Stimulated activated naive CD4-positive, alpha-beta T cell (primary cell): ENCODE results near the gene SLC22A25.

ENCODE experiments used
- DNase-seq, 6 experiments: peaks; one replicate each; lab custom pipeline; 2025; lab: John Stamatoyannopoulos, UW

The SLC22A25 gene

DNA sequence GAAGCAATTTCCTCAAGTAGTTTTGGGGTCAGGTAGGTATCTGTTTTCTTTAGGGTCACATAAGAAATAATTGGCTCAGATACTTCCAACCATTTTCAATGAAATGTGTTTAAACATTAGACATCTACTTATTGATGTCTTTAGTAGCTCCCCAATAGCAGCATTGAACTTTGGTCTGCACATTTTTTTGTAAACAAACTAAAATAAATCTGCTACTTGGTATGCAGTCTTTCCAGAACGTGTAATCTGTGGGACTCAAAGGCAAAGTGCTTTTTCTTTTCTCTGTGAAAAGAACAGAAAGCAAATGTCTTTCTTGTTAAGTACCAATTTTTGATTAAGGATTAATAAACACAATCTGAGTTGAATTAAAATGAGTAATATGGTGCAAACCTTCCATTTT lies 13.6 kb downstream of the SLC22A25 start:
- no peak for DNase-seq

DNA sequence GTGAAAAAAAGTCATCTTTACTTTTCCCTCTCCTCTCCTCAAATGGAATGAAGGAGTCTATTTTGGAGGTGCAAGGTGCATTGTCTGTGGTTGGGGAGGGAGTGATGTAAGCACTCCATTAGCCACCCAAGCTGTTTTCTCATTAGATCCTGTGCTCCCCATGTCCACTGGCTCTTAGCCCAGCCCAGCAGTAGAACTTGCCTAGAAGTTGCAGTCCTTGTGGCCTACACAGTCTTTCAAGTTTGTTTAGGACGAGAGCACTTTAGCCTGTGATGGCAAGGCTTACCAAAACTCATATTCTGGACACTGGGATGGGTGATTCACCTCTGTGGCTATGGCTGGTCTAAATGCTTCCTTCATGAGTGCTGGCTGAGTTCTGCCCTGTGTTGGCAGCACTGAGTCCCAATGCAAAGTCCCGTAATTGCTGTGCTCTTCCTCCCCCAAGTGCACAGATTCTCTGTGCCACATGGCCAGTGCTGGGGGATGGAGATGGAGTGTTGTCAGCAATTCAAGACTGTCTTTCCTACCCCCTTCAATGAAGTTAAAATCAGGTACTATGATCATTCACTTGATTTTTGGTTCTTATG lies 15.8 kb downstream of the SLC22A25 start:
- no peak for DNase-seq

DNA sequence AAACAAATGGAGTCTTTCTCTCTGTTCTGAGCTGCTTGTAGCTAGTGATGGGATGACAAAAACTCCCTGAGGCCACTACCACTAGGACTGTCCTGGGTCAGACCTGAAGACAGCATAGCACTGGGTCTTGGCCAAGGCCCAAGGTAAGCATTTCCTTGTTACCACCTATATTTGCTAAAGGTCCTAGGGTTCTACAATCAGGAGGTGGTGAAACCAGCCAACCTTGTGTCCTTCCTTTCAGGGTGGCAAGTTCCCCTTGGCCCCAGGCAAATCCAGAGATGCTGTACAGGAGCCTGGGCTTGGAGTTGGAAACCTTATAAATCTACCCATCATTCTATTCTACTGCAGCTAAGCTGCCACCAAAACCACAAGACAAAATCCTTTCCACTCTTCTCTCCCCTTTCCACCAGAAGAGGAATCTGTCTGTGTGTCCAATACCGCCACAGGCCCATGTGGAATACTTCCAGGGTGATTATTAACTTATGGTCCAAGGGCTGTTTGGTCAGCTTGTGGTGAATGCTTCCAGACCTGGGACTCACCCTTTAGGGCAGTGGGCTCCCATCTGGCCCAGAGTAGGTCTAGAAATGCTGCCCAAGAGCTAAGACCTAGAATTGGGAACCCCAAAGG lies 16.8 kb downstream of the SLC22A25 start:
- no peak for DNase-seq

DNA sequence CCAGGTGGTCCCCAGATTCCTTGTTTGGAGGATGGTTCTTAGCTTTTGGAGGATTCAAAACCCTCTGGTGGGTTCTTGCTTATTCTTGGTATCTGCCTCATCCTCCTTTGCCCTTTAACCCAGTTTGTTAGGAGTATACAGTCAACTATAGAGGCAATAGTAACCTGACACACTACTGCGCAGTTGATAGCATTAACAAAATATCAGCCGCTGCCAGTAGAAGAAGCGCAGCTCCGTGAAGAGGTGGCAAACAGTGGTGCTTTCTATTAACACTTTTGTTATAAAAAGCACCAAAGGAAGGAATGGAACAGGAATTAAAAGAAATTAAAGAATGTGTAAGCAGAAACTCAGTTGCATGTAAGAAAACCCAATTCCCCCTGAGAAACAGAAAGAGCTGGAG lies 29.3 kb downstream of the SLC22A25 start:
- DNase-seq, result no peak

DNA sequence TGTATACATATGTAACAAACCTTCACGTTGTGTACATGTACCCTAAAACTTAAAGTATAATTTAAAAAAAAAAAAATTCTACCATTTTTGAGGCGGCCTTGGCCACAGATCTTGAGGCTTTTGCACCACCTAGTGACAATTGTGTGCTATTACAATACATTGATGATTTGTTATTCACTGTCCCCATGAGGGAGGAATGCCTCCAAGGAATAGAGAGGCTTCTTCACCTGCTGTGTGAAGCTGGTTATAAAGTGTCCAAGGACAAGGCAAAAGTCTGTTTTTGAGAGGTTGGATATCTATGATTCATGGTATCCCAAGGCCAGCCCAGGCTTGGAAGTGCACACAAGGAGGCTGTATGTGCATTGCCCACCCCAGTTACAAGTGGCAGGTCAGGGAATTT lies 30.7 kb downstream of the SLC22A25 start:
- peak in 2 of 6 experiments; percentile 14 to 20 for DNase-seq

DNA sequence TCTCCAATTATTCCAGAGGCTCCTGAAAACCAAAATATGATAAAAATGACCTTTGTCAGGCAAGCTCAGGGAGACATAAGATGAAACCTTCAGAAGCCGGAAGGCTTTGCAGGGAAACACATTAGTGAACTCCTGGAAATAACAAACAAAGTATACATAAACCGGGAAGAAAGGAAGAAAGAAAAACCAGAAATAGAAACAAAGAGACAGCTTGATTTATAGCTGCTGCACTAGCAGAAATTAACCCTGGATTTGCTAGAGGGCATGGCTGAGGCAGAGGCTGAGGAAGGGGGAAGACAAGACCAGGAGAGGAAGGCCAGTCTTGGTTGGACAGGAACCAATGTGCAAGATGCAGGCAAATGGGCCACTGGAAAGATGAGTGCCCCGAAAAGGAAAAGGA lies 33.3 kb downstream of the SLC22A25 start:
- no peak for DNase-seq
